ENCODE results near the gene HEXA.

The HEXA gene

DNA sequence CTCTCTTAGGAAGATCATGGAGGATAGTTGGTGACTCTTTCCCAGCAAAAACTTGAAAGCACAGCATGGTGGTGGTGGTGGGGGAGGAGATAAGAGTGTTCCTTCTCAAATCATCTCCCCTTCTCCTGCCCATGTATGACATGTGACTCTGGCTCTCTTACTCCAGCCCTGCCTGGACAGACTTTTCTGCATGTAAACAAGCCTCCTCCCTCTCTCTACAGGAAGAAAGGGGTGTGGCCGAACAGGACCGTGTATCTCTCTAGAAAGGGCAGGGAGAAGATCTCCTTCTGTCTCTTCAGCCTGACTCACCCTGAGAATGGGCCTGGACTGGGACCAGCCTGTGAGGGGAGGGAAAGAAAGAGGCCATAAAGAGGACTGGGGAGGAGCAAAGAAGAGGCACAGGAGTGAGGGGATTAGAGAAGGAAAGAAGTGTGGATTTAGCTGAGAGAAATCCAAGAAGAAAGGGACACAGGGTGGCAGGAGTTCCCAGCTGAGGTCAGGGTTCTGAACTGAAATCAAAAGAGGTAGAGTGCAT is 57.3 kb downstream of the HEXA start:
- no peak for DNase-seq

- no peak for DNase-seq
These were observed 60.0 kb downstream of the HEXA start for GRCh38 chr15:72315706-72316370.

DNA sequence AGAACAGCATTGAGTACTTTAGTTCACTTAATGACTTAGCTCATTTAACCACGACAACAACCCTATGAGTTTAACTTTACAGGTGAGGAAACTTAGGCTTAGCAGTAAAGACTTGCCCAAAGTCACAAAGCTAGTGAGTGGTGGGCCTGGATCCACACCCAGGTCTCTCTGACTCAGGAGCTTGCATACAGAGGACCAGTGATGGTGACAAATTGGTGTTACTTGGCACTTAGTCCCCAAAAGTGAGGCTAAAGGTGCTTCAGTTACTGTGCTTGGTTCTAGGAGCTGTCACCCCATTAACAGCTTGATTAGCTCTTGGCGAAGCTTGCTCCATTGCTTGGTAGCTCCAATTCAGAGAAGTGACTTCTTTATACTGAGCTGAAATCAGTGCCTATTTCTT is 61.9 kb downstream of the HEXA start:
- no peak for DNase-seq

- DNase-seq, result no peak
These were observed 62.4 kb downstream of the HEXA start for GRCh38 chr15:72313448-72313840.

- DNase-seq, result peak; percentile 52
These were observed 63.0 kb downstream of the HEXA start for GRCh38 chr15:72312605-72313447.

DNA sequence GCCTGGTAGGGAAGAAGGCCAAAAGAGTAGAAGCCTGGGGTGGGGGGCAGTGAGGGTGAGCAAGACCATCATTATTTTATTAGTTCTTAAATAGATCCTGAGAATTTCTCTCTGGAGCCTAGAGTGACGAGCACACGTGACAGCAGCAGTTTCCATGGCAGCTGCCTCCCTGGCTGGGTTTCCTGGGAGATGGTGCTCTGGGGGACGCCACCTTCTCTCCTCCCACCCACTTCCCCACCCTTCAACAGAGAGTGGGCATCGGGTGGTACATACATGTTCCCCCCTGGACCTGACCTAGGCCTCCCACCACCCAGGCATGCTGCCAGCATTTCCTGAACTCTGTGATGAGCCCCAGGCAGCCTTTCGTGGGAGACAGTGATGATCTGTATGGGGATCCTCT is 68.8 kb downstream of the HEXA start:
- DNase-seq, result no peak

DNA sequence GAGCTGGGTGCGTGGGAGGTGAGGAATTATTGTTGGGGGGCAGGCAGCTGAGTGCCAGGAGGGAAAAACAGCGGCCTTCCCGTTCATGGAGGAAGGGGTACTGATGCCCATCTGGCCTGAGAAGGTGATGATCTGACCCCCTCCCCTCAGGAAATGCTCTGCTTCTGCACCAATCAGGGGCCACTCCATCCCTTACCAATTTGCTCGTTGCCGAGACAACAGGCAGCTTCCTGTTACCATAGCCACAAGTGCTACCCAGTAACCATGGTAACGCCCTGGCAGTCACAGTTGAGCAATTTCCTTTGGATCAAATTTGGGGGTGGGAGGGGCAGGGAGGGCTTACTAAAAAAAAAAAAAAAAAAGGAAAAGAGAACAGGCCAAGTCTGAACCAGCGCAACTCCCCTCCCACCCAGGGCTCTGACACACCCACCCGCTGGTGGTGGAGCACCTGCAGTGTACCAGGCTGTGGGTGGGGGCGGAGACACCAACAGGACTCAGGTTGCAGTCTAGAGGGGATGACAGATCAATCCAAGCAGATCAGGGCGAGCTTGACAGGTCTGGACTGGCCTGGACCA is 69.5 kb downstream of the HEXA start:
- DNase-seq, result peak; percentile 44

DNA sequence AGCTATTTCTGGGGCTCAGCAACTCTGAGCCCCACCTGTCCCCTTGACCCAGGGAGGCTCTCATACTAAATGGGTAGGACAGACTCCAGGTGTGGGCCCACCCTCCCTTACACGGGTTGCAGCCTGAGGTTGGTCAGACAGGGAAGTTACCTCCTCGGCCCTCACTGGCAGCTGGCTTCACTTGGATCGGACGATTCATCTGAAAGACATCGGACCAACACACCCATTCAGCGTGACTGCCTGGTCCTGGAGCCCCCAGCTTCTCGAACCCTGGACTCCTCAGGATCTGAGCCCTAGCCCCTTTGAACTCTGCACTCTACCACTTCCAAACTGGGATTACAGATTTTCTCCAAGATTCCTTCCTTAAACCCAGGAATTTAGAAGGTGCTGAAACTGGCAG is 71.2 kb downstream of the HEXA start:
- no peak for DNase-seq

DNA sequence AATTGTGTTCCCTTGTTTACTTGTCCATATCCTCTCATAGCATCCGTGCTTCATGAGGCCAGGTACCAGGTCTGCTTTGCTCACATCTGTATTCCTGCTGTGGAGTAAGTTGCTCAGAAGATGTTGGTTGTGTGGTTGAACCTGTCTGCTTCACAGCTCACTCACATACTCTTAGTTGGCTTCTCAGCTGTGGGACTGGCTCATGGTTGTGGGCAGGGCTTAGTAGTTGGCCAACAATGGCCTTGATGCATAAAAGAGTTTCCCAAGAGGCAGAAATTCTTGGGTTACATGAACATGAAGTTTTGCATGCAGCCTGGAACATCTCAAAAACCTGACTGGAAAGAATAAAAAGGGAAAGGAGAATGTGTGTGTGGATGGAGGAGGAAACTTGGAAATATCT is 72.9 kb downstream of the HEXA start:
- no peak for DNase-seq
